Mesendoderm (in vitro differentiated cells): ENCODE measurements around the gene MAIP1.

Source experiments
- DNase-seq: peaks from one replicate; pipeline ENCODE4 v3.0.0; 2013
- H2AK5ac ChIP-seq: 2 replicates; pipeline ENCODE4 v1.6.1; 2013; ENCODE audit warnings: low read length, inconsistent platforms
- H2BK120ac ChIP-seq: 2 replicates; pipeline ENCODE4 v1.6.1; 2013; ENCODE audit warnings: low read depth, mild to moderate bottlenecking, low read length, moderate library complexity, mixed read lengths
- H2BK15ac ChIP-seq: replicated peaks from 2 replicates; pipeline ENCODE4 v1.6.1; 2013; ENCODE audit warnings: low read depth, mild to moderate bottlenecking, moderate library complexity
- H2BK5ac ChIP-seq: 2 replicates; pipeline ENCODE4 v1.6.1; 2013; ENCODE audit warnings: low read length, inconsistent platforms
- H3K18ac ChIP-seq: 2 replicates; pipeline ENCODE4 v1.6.1; 2013; ENCODE audit warnings: mild to moderate bottlenecking, low read length, mixed read lengths
- H3K23ac ChIP-seq: one replicate; pipeline ENCODE4 v1.6.1; 2013; ENCODE audit warnings: low read length
- H3K27ac ChIP-seq: 2 replicates; pipeline ENCODE4 v1.5.1; 2013; ENCODE audit warnings: low read depth, mild to moderate bottlenecking, inconsistent platforms, low read length, moderate library complexity
- H3K27me3 ChIP-seq: 2 replicates; pipeline ENCODE4 v1.6.1; 2013; ENCODE audit warnings: low read length, control low read depth, mild to moderate bottlenecking, inconsistent platforms; ENCODE audit not compliant: insufficient read depth, poor library complexity
- H3K36me3 ChIP-seq: 2 replicates; pipeline ENCODE4 v1.6.1; 2013; ENCODE audit warnings: low read length, inconsistent platforms; ENCODE audit not compliant: control insufficient read depth, insufficient read depth
- H3K4ac ChIP-seq: one replicate; pipeline ENCODE4 v1.6.1; 2013; ENCODE audit warnings: low read depth, mild to moderate bottlenecking, low read length, moderate library complexity
- H3K4me1 ChIP-seq: 2 replicates; pipeline ENCODE4 v1.6.1; 2013; ENCODE audit warnings: low read depth, low read length, inconsistent platforms; ENCODE audit not compliant: control insufficient read depth
- H3K4me2 ChIP-seq: 2 replicates; pipeline ENCODE4 v1.6.1; 2013; ENCODE audit warnings: low read length
- H3K4me3 ChIP-seq: 2 replicates; pipeline ENCODE4 v1.5.1; 2013; ENCODE audit warnings: mild to moderate bottlenecking, low read length
- H3K56ac ChIP-seq: one replicate; pipeline ENCODE4 v1.6.1; 2013; ENCODE audit warnings: low read length
- H3K79me1 ChIP-seq: 2 replicates; pipeline ENCODE4 v1.6.1; 2013; ENCODE audit warnings: low read length, inconsistent platforms
- H3K79me2 ChIP-seq: 2 replicates; pipeline ENCODE4 v1.6.1; 2013; ENCODE audit warnings: mild to moderate bottlenecking, low read length; ENCODE audit not compliant: control insufficient read depth, insufficient read depth
- H3K9ac ChIP-seq: 2 replicates; pipeline ENCODE4 v1.6.1; 2013; ENCODE audit warnings: low read length, inconsistent platforms
- H4K5ac ChIP-seq: one replicate; pipeline ENCODE4 v1.6.1; 2013; ENCODE audit warnings: low read length
- H4K8ac ChIP-seq: one replicate; pipeline ENCODE4 v1.6.1; 2013; ENCODE audit warnings: low read depth, mild to moderate bottlenecking, control low read depth, low read length, moderate library complexity
- WGBS: extraction: QIAGEN DNeasy Blood & Tissue Kit; methylation state at CpG from one replicate; pipeline ENCODE4 v1.1.7; 2013; ENCODE audit warnings: low lambda C conversion rate, missing lambda C conversion rate; ENCODE audit not compliant: insufficient coverage; ENCODE audit errors: extremely low coverage; 5-methylcytosine and 5-hydroxymethylcytosine counted together

MAIP1 gene

GRCh38 chr2:199985625-199986207, 30.3 kb downstream of the MAIP1 start:
- Histone ChIP-seq H3K4me1 (peaks cover 7% of the 10 kb centered on the region), H3K18ac (peak overlapping the region; percentile 99), H3K27ac (no peak overlapping the region), H3K79me2 (no peaks in the 10 kb centered on the region), H3K4me2 (no peak overlapping the region), H4K8ac (peak overlapping the region; percentile 98), H2BK5ac (no peak overlapping the region), H3K27me3 (no peaks in the 10 kb centered on the region), H2BK15ac (peak overlapping the region; percentile 67), H2BK120ac (peak overlapping the region; percentile 94), H3K36me3 (no peaks in the 10 kb centered on the region), H4K5ac (no peak overlapping the region), H3K9ac (no peak overlapping the region), H3K79me1 (no peaks in the 10 kb centered on the region), H2AK5ac (no peak overlapping the region), H3K4ac (no peak overlapping the region), H3K23ac (no peak overlapping the region), H3K56ac (no peak overlapping the region), H3K4me3 (no peak overlapping the region)
- no CpG with 5 or more reads among the region's 6 CpGs for WGBS
- DNase-seq = peak; percentile 93

- no peak overlapping the region for H2BK120ac ChIP-seq
- no peak overlapping the region for H3K27ac ChIP-seq
- no peaks in the 10 kb centered on the region for H3K27me3 ChIP-seq
- H4K5ac ChIP-seq = no peak overlapping the region
- H3K23ac ChIP-seq = no peak overlapping the region
- H2AK5ac ChIP-seq = no peak overlapping the region
- peak overlapping the region; percentile 65 for H2BK15ac ChIP-seq
- no peaks in the 10 kb centered on the region for H3K36me3 ChIP-seq
- no peak overlapping the region for H2BK5ac ChIP-seq
- no CpG with 5 or more reads among the region's 2 CpGs for WGBS
- no peaks in the 10 kb centered on the region for H3K79me1 ChIP-seq
- no peaks in the 10 kb centered on the region for H3K79me2 ChIP-seq
- DNase-seq = no peak
- no peak overlapping the region for H3K4me3 ChIP-seq
- no peak overlapping the region for H3K56ac ChIP-seq
- no peak overlapping the region for H3K4ac ChIP-seq
- no peak overlapping the region for H3K18ac ChIP-seq
- no peak overlapping the region for H3K4me2 ChIP-seq
- no peak overlapping the region for H4K8ac ChIP-seq
- H3K9ac ChIP-seq = no peak overlapping the region
- H3K4me1 ChIP-seq = peaks cover 7% of the 10 kb centered on the region
These were observed 32.2 kb downstream of the MAIP1 start for GRCh38 chr2:199987586-199987985.

GRCh38 chr2:199988151-199988550, 32.8 kb downstream of the MAIP1 start:
- H2BK5ac ChIP-seq = no peak overlapping the region
- H2BK120ac ChIP-seq = no peak overlapping the region
- no peak overlapping the region for H3K27ac ChIP-seq
- no peak overlapping the region for H3K23ac ChIP-seq
- no peak overlapping the region for H3K9ac ChIP-seq
- H3K4me3 ChIP-seq = no peak overlapping the region
- no peaks in the 10 kb centered on the region for H3K79me2 ChIP-seq
- H3K27me3 ChIP-seq = no peaks in the 10 kb centered on the region
- H3K56ac ChIP-seq = peak overlapping the region; percentile 72
- H3K79me1 ChIP-seq = no peaks in the 10 kb centered on the region
- H2AK5ac ChIP-seq = no peak overlapping the region
- no CpG with 5 or more reads among the region's 7 CpGs for WGBS
- H4K8ac ChIP-seq = no peak overlapping the region
- H3K18ac ChIP-seq = peak overlapping the region; percentile 87
- H2BK15ac ChIP-seq = peak overlapping the region; percentile 43
- H3K4ac ChIP-seq = peak overlapping the region; percentile 36
- DNase-seq = no peak
- no peak overlapping the region for H3K4me2 ChIP-seq
- H4K5ac ChIP-seq = no peak overlapping the region
- peaks cover 7% of the 10 kb centered on the region for H3K4me1 ChIP-seq
- H3K36me3 ChIP-seq = no peaks in the 10 kb centered on the region

- WGBS = no CpG with 5 or more reads among the region's 5 CpGs
- Histone ChIP-seq H2AK5ac (no peak overlapping the region), H3K4ac (no peak overlapping the region), H2BK5ac (no peak overlapping the region), H3K56ac (no peak overlapping the region), H3K36me3 (no peaks in the 10 kb centered on the region), H3K23ac (no peak overlapping the region), H3K4me2 (no peak overlapping the region), H3K4me3 (no peak overlapping the region), H3K27ac (no peak overlapping the region), H3K79me2 (no peaks in the 10 kb centered on the region), H4K8ac (no peak overlapping the region), H3K79me1 (no peaks in the 10 kb centered on the region), H3K27me3 (no peaks in the 10 kb centered on the region), H3K4me1 (peaks cover 5% of the 10 kb centered on the region), H3K9ac (no peak overlapping the region), H2BK120ac (no peak overlapping the region), H2BK15ac (peak overlapping the region; percentile 2), H3K18ac (no peak overlapping the region), H4K5ac (no peak overlapping the region)
- DNase-seq = no peak
These were observed 34.4 kb downstream of the MAIP1 start for GRCh38 chr2:199989822-199990221.

GRCh38 chr2:199991691-199992090, 36.3 kb downstream of the MAIP1 start:
- Histone ChIP-seq H3K9ac (no peak overlapping the region), H3K4me1 (peaks cover 5% of the 10 kb centered on the region), H4K8ac (no peak overlapping the region), H2BK5ac (no peak overlapping the region), H3K4me2 (no peak overlapping the region), H3K4ac (no peak overlapping the region), H3K36me3 (no peaks in the 10 kb centered on the region), H2AK5ac (no peak overlapping the region), H4K5ac (no peak overlapping the region), H3K18ac (no peak overlapping the region), H3K27me3 (no peaks in the 10 kb centered on the region), H3K56ac (no peak overlapping the region), H3K79me2 (no peaks in the 10 kb centered on the region), H2BK120ac (no peak overlapping the region), H3K23ac (no peak overlapping the region), H2BK15ac (no peak overlapping the region), H3K79me1 (no peaks in the 10 kb centered on the region), H3K4me3 (no peak overlapping the region), H3K27ac (no peak overlapping the region)
- no CpG with 5 or more reads among the region's 2 CpGs for WGBS
- no peak for DNase-seq

- H3K4me3 ChIP-seq = no peak overlapping the region
- H3K9ac ChIP-seq = no peak overlapping the region
- no peaks in the 10 kb centered on the region for H3K79me1 ChIP-seq
- DNase-seq = no peak
- H2BK120ac ChIP-seq = no peak overlapping the region
- no CpG with 5 or more reads among the region's 3 CpGs for WGBS
- no peak overlapping the region for H3K4ac ChIP-seq
- no peak overlapping the region for H4K5ac ChIP-seq
- H3K56ac ChIP-seq = no peak overlapping the region
- H3K79me2 ChIP-seq = no peaks in the 10 kb centered on the region
- peaks cover 5% of the 10 kb centered on the region for H3K4me1 ChIP-seq
- H4K8ac ChIP-seq = no peak overlapping the region
- H3K27me3 ChIP-seq = no peaks in the 10 kb centered on the region
- H2BK15ac ChIP-seq = no peak overlapping the region
- H3K36me3 ChIP-seq = no peaks in the 10 kb centered on the region
- no peak overlapping the region for H3K18ac ChIP-seq
- H3K4me2 ChIP-seq = no peak overlapping the region
- H3K23ac ChIP-seq = no peak overlapping the region
- H3K27ac ChIP-seq = no peak overlapping the region
- no peak overlapping the region for H2BK5ac ChIP-seq
- no peak overlapping the region for H2AK5ac ChIP-seq
These were observed 36.9 kb downstream of the MAIP1 start for GRCh38 chr2:199992296-199992695.
